ENCODE measurements around the gene ITGB5.

Gene ITGB5

DNA sequence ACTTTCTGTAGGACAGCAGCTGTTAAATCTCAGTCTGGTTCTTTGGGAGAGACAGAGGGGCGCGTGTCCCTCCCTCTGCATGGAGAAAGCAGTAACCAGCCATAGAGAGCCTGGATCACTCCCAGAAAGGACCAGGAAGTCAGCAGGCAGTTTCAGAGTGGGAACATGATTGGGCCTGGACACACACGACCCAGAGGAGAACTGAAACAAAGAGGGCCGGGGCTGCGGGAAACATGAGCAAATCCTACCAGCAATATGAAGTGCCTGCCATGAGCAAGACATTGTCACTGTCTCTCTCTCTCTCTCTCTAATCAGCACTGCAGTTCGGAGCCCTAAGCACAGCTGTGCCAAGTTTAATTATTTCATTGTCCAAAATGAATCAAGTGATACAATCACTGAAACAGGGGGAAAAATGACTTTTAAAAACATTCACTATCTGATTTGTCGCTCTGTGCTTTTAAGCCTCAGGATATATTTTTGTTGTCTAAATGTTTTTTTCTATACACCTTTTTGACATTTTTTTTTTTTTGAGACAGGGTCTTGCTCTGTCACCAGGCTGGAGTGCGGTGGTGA lies 29.8 kb upstream of the ITGB5 start:
- TF ChIP-seq SIN3A (IDR thresholded peaks at IDR 0.05; ENCODE audit: borderline replicate concordance, insufficient read depth, low read length), result no peak
- TF ChIP-seq POLR2AphosphoS5 (IDR thresholded peaks at IDR 0.05; ENCODE audit: low read depth, low read length), result no peak
- no peak for TF ChIP-seq TAF1 (IDR thresholded peaks at IDR 0.05; ENCODE audit: borderline replicate concordance, insufficient read depth, low read length)
- TF ChIP-seq, protein P1, sequence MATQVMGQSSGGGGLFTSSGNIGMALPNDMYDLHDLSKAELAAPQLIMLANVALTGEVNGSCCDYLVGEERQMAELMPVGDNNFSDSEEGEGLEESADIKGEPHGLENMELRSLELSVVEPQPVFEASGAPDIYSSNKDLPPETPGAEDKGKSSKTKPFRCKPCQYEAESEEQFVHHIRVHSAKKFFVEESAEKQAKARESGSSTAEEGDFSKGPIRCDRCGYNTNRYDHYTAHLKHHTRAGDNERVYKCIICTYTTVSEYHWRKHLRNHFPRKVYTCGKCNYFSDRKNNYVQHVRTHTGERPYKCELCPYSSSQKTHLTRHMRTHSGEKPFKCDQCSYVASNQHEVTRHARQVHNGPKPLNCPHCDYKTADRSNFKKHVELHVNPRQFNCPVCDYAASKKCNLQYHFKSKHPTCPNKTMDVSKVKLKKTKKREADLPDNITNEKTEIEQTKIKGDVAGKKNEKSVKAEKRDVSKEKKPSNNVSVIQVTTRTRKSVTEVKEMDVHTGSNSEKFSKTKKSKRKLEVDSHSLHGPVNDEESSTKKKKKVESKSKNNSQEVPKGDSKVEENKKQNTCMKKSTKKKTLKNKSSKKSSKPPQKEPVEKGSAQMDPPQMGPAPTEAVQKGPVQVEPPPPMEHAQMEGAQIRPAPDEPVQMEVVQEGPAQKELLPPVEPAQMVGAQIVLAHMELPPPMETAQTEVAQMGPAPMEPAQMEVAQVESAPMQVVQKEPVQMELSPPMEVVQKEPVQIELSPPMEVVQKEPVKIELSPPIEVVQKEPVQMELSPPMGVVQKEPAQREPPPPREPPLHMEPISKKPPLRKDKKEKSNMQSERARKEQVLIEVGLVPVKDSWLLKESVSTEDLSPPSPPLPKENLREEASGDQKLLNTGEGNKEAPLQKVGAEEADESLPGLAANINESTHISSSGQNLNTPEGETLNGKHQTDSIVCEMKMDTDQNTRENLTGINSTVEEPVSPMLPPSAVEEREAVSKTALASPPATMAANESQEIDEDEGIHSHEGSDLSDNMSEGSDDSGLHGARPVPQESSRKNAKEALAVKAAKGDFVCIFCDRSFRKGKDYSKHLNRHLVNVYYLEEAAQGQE (IDR thresholded peaks at IDR 0.05; ENCODE audit: insufficient read depth in 1 of 2, low read depth in 2 of 2, low read length in 2 of 2), result no peak
- TF ChIP-seq FOXP2 (optimal IDR thresholded peaks at IDR 0.05; ENCODE audit: borderline replicate concordance, extremely low read depth, extremely low read length, insufficient read depth), result no peak

DNA sequence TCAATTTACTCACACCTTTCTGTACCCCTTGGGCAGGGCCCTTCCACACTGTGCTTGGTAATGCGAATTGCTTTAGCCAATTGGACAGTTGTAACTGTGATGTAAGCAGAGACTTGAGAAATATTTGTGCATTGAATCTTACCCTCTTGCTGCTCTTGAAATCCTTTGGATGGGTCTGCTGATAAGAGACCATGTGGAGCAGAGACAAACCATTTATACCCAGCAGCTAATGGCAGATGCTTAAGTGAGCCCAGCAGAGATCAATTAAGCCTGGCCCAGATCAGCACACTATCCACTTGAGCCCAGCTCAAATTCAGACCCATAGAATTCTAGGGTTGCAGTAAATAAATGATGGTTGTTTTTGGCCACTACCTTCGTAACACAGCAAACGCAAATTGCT lies 28.1 kb upstream of the ITGB5 start:
- TF ChIP-seq TAF1 (IDR thresholded peaks at IDR 0.05; ENCODE audit: borderline replicate concordance, insufficient read depth, low read length), result no peak
- TF ChIP-seq, protein P1 (IDR thresholded peaks at IDR 0.05; ENCODE audit: insufficient read depth in 1 of 2, low read depth in 2 of 2, low read length in 2 of 2), result no peak
- no peak for TF ChIP-seq SIN3A (IDR thresholded peaks at IDR 0.05; ENCODE audit: borderline replicate concordance, insufficient read depth, low read length)
- TF ChIP-seq POLR2AphosphoS5 (IDR thresholded peaks at IDR 0.05; ENCODE audit: low read depth, low read length), result no peak
- no peak for TF ChIP-seq FOXP2 (optimal IDR thresholded peaks at IDR 0.05; ENCODE audit: borderline replicate concordance, extremely low read depth, extremely low read length, insufficient read depth)

DNA sequence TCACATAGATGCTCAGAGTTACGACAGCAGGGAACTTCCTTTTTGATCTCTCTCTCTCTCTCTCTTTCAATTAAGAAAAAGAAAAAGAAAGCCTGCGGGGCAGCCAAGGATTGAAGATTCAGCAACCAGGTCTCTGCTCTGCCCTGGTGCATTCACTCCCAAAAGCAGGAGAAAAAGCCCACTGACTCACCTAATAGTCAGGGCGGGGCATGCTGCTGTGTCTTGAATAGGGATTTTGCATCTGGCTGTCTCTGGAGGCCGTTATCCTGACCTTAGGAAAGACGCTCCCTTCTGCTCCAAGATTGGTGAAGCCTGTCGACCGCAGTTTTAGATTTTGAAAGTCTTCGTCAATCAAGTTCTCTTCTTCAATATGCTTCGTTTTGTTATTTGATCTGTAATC lies 20.8 kb upstream of the ITGB5 start:
- TF ChIP-seq TAF1 (IDR thresholded peaks at IDR 0.05; ENCODE audit: borderline replicate concordance, insufficient read depth, low read length) (no peak), SIN3A (IDR thresholded peaks at IDR 0.05; ENCODE audit: borderline replicate concordance, insufficient read depth, low read length) (no peak), FOXP2 (optimal IDR thresholded peaks at IDR 0.05; ENCODE audit: borderline replicate concordance, extremely low read depth, extremely low read length, insufficient read depth) (no peak), POLR2AphosphoS5 (IDR thresholded peaks at IDR 0.05; ENCODE audit: low read depth, low read length) (no peak)
- TF ChIP-seq, protein P1 (IDR thresholded peaks at IDR 0.05; ENCODE audit: insufficient read depth in 1 of 2, low read depth in 2 of 2, low read length in 2 of 2), result no peak

- no peak for TF ChIP-seq TAF1 (IDR thresholded peaks at IDR 0.05; ENCODE audit: borderline replicate concordance, insufficient read depth, low read length)
- TF ChIP-seq FOXP2 (optimal IDR thresholded peaks at IDR 0.05; ENCODE audit: borderline replicate concordance, extremely low read depth, extremely low read length, insufficient read depth), result no peak
- TF ChIP-seq POLR2AphosphoS5 (IDR thresholded peaks at IDR 0.05; ENCODE audit: low read depth, low read length), result no peak
- TF ChIP-seq SIN3A (IDR thresholded peaks at IDR 0.05; ENCODE audit: borderline replicate concordance, insufficient read depth, low read length), result no peak
- TF ChIP-seq, protein P1 (IDR thresholded peaks at IDR 0.05; ENCODE audit: insufficient read depth in 1 of 2, low read depth in 2 of 2, low read length in 2 of 2), result no peak
These were observed 17.8 kb upstream of the ITGB5 start for GRCh38 chr3:124904835-124905492.

Data from PFSK-1 (cell line).